Measurements from ENCODE around the gene WDR45B.
"Not testable (repeated sequence)": the region's sequence is repeated elsewhere in the genome, so short reads cannot be mapped to it uniquely, and the experiment has no call there.

Gene WDR45B

GRCh38 chr17:82587234-82588086, 60.8 kb downstream of the WDR45B start:
- Mint-ChIP-seq H3K4me1 (ENCODE audit: low read depth) (peaks cover 21% of the 10 kb centered on the region), H3K36me3 (ENCODE audit: low read depth) (peaks cover 25% of the 10 kb centered on the region), H3K4me3 (no peak overlapping the region), H3K9me3 (no peaks in the 10 kb centered on the region), H3K27me3 (ENCODE audit: low read depth) (no peaks in the 10 kb centered on the region), H3K27ac (peak overlapping the region; percentile 31)

- H3K4me3 Mint-ChIP-seq = no peak overlapping the region
- H3K27ac Mint-ChIP-seq = peak overlapping the region; percentile 31
- no peaks in the 10 kb centered on the region for H3K9me3 Mint-ChIP-seq
- peaks cover 14% of the 10 kb centered on the region for H3K4me1 Mint-ChIP-seq (ENCODE audit: low read depth)
- H3K36me3 Mint-ChIP-seq (ENCODE audit: low read depth) = peaks cover 25% of the 10 kb centered on the region
- H3K27me3 Mint-ChIP-seq (ENCODE audit: low read depth) = no peaks in the 10 kb centered on the region
Measured at GRCh38 chr17:82586576-82587233, 61.5 kb downstream of the WDR45B start.

GRCh38 chr17:82585935-82586575, 62.2 kb downstream of the WDR45B start:
- H3K9me3 Mint-ChIP-seq; H3K4me3 Mint-ChIP-seq; H3K4me1 Mint-ChIP-seq (ENCODE audit: low read depth); H3K27me3 Mint-ChIP-seq (ENCODE audit: low read depth): not testable (repeated sequence)
- Mint-ChIP-seq H3K27ac (peak overlapping the region; percentile 49), H3K36me3 (ENCODE audit: low read depth) (peaks cover 25% of the 10 kb centered on the region)

GRCh38 chr17:82583720-82584234, 64.5 kb downstream of the WDR45B start:
- H3K27ac Mint-ChIP-seq = no peak overlapping the region
- H3K36me3 Mint-ChIP-seq (ENCODE audit: low read depth) = peaks cover 25% of the 10 kb centered on the region
- no peaks in the 10 kb centered on the region for H3K9me3 Mint-ChIP-seq
- H3K4me3 Mint-ChIP-seq = no peak overlapping the region
- H3K4me1 Mint-ChIP-seq (ENCODE audit: low read depth) = peaks cover 5% of the 10 kb centered on the region
- no peaks in the 10 kb centered on the region for H3K27me3 Mint-ChIP-seq (ENCODE audit: low read depth)

- no peak overlapping the region for H3K27ac Mint-ChIP-seq
- no peaks in the 10 kb centered on the region for H3K9me3 Mint-ChIP-seq
- H3K36me3 Mint-ChIP-seq (ENCODE audit: low read depth) = peaks cover 19% of the 10 kb centered on the region
- H3K27me3 Mint-ChIP-seq (ENCODE audit: low read depth) = no peaks in the 10 kb centered on the region
- H3K4me3 Mint-ChIP-seq = no peak overlapping the region
- H3K4me1 Mint-ChIP-seq (ENCODE audit: low read depth) = peaks cover 5% of the 10 kb centered on the region
Measured at GRCh38 chr17:82582709-82583108, 65.5 kb downstream of the WDR45B start.

- H3K36me3 Mint-ChIP-seq (ENCODE audit: low read depth) = peaks cover 17% of the 10 kb centered on the region
- H3K4me3 Mint-ChIP-seq = no peak overlapping the region
- no peak overlapping the region for H3K27ac Mint-ChIP-seq
- no peaks in the 10 kb centered on the region for H3K27me3 Mint-ChIP-seq (ENCODE audit: low read depth)
- H3K9me3 Mint-ChIP-seq = no peaks in the 10 kb centered on the region
- peaks cover 5% of the 10 kb centered on the region for H3K4me1 Mint-ChIP-seq (ENCODE audit: low read depth)
Measured at GRCh38 chr17:82582213-82582612, 66.0 kb downstream of the WDR45B start.

- H3K4me3 Mint-ChIP-seq; H3K27me3 Mint-ChIP-seq (ENCODE audit: low read depth); H3K4me1 Mint-ChIP-seq (ENCODE audit: low read depth); H3K27ac Mint-ChIP-seq; H3K9me3 Mint-ChIP-seq; H3K36me3 Mint-ChIP-seq (ENCODE audit: low read depth): not testable (repeated sequence)
Measured at GRCh38 chr17:82579969-82580368, 68.3 kb downstream of the WDR45B start.

- no peak overlapping the region for H3K4me3 Mint-ChIP-seq
- H3K9me3 Mint-ChIP-seq = no peaks in the 10 kb centered on the region
- H3K27me3 Mint-ChIP-seq (ENCODE audit: low read depth) = no peaks in the 10 kb centered on the region
- no peaks in the 10 kb centered on the region for H3K4me1 Mint-ChIP-seq (ENCODE audit: low read depth)
- peaks cover 10% of the 10 kb centered on the region for H3K36me3 Mint-ChIP-seq (ENCODE audit: low read depth)
- no peak overlapping the region for H3K27ac Mint-ChIP-seq
Measured at GRCh38 chr17:82577300-82577699, 70.9 kb downstream of the WDR45B start.

GRCh38 chr17:82575581-82576221, 72.5 kb downstream of the WDR45B start:
- H3K36me3 Mint-ChIP-seq (ENCODE audit: low read depth) = peaks cover 15% of the 10 kb centered on the region
- H3K4me3 Mint-ChIP-seq; H3K4me1 Mint-ChIP-seq (ENCODE audit: low read depth); H3K9me3 Mint-ChIP-seq; H3K27ac Mint-ChIP-seq; H3K27me3 Mint-ChIP-seq (ENCODE audit: low read depth): not testable (repeated sequence)

- no peaks in the 10 kb centered on the region for H3K4me1 Mint-ChIP-seq (ENCODE audit: low read depth)
- H3K27me3 Mint-ChIP-seq (ENCODE audit: low read depth) = no peaks in the 10 kb centered on the region
- H3K4me3 Mint-ChIP-seq = no peak overlapping the region
- H3K27ac Mint-ChIP-seq = no peak overlapping the region
- no peaks in the 10 kb centered on the region for H3K9me3 Mint-ChIP-seq
- peaks cover 20% of the 10 kb centered on the region for H3K36me3 Mint-ChIP-seq (ENCODE audit: low read depth)
Measured at GRCh38 chr17:82574041-82574440, 74.2 kb downstream of the WDR45B start.

- Mint-ChIP-seq H3K36me3 (ENCODE audit: low read depth) (peaks cover 26% of the 10 kb centered on the region), H3K4me1 (ENCODE audit: low read depth) (no peaks in the 10 kb centered on the region), H3K9me3 (no peaks in the 10 kb centered on the region), H3K27me3 (ENCODE audit: low read depth) (no peaks in the 10 kb centered on the region), H3K27ac (no peak overlapping the region), H3K4me3 (no peak overlapping the region)
Measured at GRCh38 chr17:82571855-82572254, 76.4 kb downstream of the WDR45B start.

GRCh38 chr17:82570277-82570676, 78.0 kb downstream of the WDR45B start:
- Mint-ChIP-seq H3K27me3 (ENCODE audit: low read depth) (no peaks in the 10 kb centered on the region), H3K4me3 (no peak overlapping the region), H3K4me1 (ENCODE audit: low read depth) (no peaks in the 10 kb centered on the region), H3K9me3 (no peaks in the 10 kb centered on the region), H3K27ac (no peak overlapping the region), H3K36me3 (ENCODE audit: low read depth) (peaks cover 24% of the 10 kb centered on the region)

GRCh38 chr17:82569621-82570020, 78.6 kb downstream of the WDR45B start:
- Mint-ChIP-seq H3K9me3 (no peaks in the 10 kb centered on the region), H3K36me3 (ENCODE audit: low read depth) (peaks cover 25% of the 10 kb centered on the region), H3K27ac (no peak overlapping the region)

GRCh38 chr17:82568997-82569393, 79.2 kb downstream of the WDR45B start:
- Mint-ChIP-seq H3K4me1 (ENCODE audit: low read depth) (no peaks in the 10 kb centered on the region), H3K4me3 (no peak overlapping the region), H3K9me3 (no peaks in the 10 kb centered on the region), H3K36me3 (ENCODE audit: low read depth) (peaks cover 24% of the 10 kb centered on the region), H3K27ac (no peak overlapping the region), H3K27me3 (ENCODE audit: low read depth) (no peaks in the 10 kb centered on the region)

More at GRCh38 chr17:82569621-82570020, 78.6 kb downstream of the WDR45B start:
- H3K4me1 Mint-ChIP-seq (ENCODE audit: low read depth) = no peaks in the 10 kb centered on the region
- no peak overlapping the region for H3K4me3 Mint-ChIP-seq
- H3K27me3 Mint-ChIP-seq (ENCODE audit: low read depth) = no peaks in the 10 kb centered on the region
